CD4-positive, alpha-beta T cell treated with Interleukin-6 at 100 ng/mL for 8 hours (primary cell): ENCODE data around the gene ACER3.
"Not testable (repeated sequence)": the region's sequence is repeated elsewhere in the genome, so short reads cannot be mapped to it uniquely, and the experiment has no call there.

Source experiments
- DNase-seq: peaks from one replicate; pipeline ENCODE4 v3.0.0-alpha.2; 2020; ENCODE audit warnings: mixed read lengths, low spot score

The ACER3 gene

DNA sequence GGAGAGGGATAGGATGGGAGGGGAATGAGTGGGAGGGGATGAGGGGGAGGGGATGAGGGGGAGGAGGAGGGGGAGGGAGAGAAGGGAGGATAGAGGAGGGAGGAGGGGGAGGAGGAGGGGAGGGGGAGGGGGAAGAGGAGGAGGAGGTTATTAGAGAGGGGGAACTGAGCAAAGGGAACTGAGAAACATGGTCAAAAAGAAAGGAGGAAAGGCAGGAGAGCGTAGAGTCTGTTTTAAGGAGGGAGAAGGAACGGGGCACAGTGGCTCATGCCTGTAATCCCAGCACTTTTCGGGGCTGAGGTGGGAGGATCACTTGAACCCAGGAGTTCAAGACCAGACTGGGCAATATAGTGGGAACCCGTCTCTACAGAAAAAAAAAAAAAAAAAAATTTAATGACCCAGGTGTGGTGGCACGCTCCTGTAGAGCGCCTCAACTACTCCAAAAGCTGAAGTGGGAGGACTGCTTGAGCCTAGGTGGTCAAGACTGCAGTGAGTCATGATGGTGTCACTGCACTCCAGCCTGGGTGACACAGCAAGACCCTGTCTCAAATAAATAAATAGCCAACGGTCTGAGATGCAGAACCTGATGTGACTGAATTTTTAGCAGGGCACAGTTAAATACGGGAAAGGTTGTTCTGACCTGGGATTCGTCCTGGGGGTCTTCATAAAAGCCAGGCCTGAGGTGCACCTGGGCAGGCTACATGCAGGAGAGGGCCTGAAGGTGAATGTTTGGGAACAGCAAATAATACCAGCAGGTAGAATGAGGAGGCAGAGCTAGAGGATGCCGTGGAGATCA lies 177.5 kb downstream of the ACER3 start:
- DNase-seq = no peak

DNA sequence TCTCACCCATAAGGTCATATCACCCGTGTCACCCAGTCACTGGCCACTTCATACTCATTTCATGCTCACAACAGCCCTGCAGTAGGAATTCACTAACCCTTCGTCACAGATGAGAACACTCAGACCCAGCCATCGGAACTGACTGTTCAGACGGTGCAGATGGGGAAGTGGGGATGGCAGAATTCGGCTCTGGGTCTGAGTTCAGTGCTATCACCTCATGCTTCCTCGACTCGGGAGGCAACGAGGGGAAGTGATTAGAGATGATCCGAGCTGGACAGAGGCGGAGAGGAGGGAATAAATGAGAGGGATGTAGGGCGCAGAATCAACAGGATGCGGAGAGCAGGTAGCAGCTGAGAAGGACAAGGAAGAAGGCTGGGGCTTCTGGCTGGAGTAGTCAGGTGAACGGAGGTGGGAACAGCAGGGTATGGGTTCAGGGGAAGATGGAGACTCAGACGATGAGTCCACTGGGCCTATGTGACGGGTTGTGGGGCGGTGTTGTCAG lies 178.2 kb downstream of the ACER3 start:
- no peak for DNase-seq

DNA sequence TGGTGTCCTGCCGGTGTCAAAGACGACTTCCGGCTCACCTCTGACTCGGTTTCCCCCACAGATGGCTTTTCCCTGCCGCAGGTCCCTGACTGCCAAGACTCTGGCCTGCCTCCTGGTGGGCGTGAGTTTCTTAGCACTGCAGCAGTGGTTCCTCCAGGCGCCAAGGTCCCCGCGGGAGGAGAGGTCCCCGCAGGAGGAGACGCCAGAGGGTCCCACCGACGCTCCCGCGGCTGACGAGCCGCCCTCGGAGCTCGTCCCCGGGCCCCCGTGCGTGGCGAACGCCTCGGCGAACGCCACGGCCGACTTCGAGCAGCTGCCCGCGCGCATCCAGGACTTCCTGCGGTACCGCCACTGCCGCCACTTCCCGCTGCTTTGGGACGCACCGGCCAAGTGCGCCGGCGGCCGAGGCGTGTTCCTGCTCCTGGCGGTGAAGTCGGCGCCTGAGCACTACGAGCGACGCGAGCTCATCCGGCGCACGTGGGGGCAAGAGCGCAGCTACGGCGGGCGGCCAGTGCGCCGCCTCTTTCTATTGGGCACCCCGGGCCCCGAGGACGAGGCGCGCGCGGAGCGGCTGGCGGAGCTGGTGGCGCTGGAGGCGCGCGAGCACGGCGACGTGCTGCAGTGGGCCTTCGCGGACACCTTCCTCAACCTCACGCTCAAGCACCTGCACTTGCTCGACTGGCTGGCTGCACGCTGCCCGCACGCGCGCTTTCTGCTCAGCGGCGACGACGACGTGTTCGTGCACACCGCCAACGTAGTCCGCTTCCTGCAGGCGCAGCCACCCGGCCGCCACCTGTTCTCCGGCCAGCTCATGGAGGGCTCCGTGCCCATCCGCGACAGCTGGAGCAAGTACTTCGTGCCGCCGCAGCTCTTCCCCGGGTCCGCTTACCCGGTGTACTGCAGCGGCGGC lies 179.0 kb downstream of the ACER3 start:
- DNase-seq = no peak

DNA sequence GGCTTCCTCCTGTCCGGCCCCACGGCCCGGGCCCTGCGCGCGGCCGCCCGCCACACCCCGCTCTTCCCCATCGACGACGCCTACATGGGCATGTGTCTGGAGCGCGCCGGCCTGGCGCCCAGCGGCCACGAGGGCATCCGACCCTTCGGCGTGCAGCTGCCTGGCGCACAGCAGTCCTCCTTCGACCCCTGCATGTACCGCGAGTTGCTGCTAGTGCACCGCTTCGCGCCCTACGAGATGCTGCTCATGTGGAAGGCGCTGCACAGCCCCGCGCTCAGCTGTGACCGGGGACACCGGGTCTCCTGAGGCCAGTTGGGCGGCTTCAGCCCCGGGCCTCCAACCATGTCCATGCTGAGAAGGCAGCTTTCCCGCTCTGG lies 179.7 kb downstream of the ACER3 start:
- no peak for DNase-seq

DNA sequence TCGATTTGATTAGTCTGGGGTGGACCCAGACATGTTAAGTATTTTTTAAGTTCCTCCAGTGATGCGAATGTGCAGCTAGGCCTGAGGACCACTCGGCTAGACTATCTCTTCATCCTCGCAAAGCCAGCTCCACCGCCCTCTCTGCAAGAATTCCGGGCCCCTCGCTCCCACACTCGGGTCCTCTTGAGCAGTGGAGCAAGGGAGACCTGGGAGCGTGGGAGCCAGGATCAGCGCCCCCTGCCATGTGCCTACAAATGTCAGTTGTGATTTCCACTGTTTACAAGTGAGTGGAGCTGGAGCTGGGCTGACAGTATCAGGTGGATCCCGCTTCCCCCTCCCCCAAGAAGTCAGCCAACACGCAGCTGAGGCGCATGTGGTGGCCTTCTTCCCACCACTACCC lies 180.2 kb downstream of the ACER3 start:
- no peak for DNase-seq

DNA sequence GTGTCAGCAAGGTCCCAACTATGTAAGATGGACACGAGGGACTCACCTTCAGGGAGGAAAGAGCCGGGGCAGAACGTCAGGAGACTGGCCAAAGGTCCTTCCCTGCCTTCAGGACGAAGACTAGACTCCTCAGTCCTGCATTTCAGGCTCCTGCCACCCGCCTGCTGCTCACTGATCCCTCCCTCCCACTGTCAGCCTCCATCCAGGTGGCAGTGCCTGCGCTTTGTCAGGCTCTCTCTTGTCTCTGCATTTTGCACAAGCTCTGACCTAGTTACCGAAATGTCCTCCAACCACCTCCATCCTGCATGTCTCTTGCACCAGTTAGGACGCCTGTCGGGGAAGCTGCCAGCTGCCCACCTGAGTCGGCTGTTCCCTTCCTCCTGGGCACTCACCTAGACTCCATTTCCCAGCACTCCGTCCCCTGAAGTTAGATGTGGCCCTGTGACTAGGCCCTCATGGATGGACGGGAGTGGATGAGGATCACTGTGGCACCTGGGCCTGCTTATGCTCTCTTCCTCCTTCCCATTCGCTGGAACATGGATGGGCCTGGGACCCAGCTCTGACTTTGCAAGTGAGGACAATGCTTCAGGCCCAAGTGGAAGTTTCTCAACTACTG lies 181.5 kb downstream of the ACER3 start:
- no peak for DNase-seq

DNA sequence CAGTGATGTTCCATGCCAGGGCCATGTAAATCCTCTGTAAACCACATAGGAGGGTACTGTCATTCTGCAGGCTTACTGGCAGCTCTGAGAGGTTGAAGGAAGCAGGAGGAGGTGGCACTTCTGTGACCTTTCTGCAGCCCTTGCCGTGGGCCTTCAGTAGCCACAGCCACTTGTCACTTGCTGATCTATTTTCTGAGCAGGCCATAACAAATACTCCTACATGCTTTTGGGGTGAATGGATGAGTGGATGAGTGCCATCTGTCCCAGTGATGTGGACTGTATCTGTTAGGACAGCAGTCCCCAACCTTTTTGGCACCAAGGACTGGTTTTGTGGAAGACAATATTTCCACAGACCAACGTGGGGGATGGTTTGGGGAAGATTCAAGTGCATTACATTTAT lies 183.6 kb downstream of the ACER3 start:
- DNase-seq = no peak

DNA sequence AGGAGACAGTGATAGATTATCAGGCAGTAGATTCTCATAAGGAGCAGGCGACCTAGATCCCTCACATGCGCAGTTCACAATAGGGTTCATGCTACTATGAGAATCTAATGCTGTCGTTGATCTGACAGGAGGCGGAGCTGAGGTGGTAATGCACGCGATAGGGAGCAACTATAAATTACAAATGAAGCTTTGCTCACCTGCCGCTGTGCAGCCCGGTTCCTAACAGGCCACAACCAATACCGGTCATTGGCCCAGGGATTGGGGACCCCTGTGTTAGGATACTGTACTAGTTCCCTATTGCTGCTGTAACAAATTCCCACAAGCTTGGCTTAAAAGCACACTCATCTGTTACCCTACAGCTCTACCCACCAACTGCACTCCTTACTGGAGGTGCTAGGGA lies 184.2 kb downstream of the ACER3 start:
- no peak for DNase-seq

DNA sequence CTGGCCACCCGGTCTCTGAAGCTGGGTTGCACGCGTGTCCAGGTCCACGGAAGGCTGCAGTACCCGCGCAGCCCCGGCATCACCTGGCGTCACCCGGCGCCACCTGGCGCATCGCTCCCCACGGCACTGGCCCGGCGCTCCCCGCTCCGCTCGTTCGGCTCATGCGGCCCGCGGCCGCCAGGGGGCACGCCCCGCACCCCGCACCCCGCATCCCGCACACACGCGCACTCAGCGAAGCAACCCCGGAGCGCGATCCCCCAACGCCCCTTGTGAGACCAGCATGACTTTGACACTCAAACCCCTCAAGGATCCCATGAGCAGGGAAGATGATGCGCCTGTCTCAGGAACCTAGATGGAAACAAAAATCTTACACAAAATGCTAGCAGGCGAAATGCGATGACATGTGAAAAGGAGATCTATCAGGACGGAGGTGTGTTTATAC lies 185.4 kb downstream of the ACER3 start:
- DNase-seq = peak; percentile 43

DNA sequence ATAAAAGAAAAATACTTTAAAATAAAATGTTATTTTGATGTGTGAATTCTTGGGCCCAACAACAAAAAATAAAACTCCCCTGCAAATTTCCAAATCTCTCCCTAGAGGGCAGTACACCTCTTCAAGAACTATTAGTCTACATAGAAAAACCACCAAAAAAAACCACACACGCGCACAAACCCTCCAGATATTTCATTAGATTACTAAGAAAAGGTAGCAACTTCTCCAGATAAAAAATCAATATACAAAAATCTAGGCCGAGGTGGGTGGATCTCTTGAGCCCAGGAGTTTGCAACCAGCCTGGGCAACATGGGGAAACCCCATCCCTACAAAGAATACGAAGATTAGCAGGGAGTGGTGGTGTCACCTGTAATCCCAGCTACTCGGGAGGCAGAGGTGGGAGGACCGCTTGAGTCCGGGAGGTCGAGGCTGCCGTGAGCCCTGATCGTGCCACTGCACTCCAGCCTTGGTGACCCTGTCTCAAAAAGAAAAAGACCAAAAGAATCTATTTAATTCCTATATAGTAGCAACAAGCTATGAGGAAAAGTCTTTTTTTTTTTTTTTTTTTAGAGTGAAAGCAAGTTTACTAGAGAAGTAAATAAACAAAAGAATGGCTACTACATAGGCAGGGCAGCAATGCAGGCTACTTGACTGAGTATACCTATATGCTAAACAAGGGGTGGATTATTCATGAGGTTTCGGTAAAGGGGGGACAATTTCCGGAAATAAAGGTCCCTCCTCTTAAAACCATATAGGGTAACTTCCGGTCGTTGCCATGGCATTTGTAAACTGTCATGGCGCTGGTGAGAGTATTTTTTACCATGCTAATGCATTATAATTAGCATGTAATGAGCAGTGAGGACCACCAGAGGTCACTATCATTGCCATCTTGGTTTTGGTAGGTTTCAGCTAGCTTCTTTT lies 186.5 kb downstream of the ACER3 start:
- peak; percentile 92 for DNase-seq

DNA sequence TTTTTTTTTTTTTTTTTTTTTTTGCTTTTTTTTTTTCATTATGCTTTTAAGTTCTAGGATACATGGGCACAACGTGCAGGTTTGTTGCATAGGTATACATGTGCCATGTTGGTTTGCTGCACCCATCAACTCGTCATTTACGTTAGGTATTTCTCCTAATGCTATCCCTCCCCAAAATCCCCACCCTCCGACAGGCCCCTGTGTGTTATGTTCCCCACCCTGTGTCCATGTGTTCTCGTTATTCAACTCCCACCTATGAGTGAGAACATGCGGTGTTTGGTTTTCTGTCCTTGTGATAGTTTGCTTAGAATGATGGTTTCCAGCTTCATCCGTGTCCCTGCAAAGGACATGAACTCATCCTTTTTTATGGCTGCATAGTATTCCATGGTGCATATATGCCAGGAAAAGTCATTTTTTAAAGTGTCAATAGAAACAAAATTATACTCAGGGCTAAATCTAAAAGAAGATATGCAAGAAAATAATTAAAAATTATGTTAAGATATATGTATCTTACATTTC lies 187.3 kb downstream of the ACER3 start:
- not testable (repeated sequence) for DNase-seq

DNA sequence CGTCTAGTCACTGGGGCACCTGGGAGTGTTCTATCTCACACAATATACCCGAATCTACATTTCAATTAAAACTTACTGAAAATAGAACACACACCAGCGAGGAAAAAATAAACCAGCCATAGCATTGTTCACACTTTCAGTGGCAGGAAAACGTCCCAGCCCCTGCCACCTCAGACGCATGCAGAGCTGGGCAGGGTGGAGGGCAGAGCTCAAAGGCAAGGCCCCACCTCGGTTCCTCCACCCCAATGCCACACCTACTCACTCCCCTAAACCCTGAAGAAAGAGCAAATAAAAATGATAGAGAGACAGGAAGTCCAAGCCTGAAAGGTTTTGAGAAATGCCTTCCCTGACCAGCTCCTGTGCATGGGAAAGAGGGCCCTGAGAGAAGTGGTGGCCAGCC lies 188.3 kb downstream of the ACER3 start:
- no peak for DNase-seq

DNA sequence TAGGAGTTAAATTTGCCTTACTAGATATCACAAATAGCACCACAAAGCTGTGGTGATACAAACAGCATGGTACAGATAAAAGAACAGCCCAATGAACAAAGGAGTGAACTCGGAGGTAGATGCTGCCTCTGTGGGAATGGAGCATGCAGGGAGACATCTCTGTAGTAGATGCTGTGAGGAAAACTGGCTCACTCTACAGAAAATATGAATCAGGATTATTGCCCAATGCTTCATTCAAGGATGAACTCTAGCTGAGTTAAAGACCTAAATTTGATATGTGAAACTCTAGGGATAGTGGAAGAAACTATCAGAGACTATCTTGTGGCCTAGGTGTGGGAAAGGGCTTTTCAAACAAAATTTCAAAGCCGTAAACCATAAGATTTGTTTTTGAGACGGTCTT lies 190.8 kb downstream of the ACER3 start:
- DNase-seq = no peak

DNA sequence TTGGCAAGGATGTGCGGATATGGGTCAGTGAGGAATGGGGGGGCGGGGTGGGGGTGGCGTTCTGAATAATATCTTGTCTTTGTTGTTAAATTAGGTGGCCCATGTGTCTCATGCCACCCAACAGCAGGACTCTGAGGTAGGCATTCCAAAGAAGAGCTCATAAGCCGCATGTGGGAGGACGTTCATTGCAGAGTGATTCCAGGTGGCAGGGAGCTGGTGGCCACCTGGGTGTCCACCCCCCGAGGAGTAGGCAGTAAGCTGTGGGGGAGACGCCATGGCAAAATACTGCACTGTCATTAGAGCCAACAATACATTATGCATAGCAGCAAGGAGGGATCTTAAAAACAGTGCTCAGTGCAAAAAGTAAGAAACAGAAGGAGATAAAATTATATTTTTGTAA lies 191.8 kb downstream of the ACER3 start:
- no peak for DNase-seq

DNA sequence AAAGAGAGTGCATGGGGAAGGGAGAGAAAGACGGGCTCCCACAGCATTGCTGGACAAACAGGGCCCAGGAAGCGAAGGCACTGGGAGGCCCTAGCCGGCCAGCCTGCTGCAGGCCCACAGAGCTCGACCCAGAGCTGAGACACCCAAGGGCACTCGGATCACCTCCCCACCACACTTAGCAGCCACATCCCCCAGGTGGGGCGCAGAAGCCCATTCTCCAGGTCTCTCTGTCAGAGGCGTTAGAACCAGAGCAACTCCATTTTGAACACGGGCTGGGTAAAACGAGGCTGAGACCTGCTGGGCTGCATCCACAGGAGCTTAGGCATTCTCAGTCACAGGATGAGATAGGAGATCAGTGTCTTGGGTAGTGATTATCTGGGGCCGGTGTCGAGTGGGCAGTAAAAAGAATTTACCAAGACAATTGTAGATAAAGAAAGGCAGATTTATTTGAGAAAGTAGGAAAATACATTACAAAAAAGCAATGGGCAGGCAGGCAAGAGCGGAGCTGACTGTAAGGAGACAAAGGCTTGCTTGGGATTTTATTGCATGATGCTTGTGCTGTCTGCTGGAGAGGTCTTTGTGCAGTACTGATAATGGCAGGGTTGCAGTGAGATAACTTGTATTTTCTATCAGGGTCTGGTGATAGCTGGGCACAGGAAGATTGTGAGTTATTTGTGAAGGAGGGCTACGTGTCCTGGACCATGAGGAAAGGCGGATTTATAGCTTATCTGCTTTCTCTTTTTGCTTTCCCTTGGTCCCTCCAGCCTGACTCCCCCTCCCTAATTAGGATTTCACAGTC lies 192.7 kb downstream of the ACER3 start:
- no peak for DNase-seq

DNA sequence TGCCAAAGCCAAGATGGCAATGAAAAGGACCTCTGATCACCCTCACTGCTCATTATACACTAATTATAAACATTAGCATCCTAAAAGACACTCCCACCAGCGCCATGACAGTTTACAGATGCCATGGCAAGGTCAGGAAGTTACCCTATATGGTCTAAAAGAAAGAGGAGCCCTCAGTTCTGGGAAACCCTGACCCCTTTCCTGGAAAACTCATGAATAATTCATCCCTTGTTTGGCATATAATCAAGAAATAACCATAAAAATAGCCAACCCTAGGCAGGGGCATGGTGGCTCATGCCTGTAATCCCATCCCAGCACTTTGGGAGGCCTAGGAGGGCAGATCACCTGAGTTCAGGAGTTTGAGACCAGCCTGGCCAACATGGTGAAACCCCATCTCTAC lies 193.4 kb downstream of the ACER3 start:
- no peak for DNase-seq

DNA sequence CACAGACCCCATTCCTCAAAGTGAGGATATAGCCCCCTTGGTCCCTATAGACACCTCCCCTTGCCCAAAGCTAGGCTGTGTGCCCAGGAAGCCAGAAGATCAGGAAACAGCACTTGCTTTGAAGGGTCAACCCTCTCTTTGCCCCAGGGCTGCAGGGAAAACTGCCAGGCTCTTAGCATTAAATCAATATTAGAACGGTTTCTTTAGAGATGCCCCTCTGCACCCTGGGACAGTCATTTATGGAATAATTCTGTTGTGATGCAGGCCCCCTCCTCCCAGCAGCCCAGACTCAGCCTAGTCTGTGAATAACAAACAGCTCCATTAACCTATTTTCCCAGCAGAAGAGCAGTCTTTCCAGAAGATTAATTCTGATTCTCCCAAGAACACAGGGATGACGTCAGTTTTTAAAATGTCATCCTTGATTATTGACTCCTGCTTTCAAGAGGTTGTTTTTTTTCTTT lies 194.4 kb downstream of the ACER3 start:
- DNase-seq = no peak

DNA sequence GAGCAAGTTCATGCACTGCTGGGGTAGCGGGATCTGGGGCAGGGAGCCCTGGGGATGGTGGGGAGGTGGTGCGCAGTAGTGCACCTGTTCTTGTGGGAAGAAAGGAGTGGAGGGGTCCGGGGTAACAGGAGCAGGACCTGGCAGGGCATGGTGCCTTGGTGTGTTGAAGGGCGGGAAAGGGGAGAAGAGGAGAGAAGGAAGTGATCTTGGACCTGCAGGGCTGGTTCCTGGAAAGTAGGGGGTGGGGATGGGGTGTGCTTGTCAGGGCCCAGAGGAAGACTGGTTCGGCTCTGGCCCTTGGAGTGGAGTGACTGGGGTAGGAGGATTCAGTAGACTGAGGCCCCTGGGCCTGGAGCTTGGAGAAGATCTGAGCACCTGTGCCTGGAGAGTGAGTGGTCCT lies 195.2 kb downstream of the ACER3 start:
- DNase-seq = no peak

DNA sequence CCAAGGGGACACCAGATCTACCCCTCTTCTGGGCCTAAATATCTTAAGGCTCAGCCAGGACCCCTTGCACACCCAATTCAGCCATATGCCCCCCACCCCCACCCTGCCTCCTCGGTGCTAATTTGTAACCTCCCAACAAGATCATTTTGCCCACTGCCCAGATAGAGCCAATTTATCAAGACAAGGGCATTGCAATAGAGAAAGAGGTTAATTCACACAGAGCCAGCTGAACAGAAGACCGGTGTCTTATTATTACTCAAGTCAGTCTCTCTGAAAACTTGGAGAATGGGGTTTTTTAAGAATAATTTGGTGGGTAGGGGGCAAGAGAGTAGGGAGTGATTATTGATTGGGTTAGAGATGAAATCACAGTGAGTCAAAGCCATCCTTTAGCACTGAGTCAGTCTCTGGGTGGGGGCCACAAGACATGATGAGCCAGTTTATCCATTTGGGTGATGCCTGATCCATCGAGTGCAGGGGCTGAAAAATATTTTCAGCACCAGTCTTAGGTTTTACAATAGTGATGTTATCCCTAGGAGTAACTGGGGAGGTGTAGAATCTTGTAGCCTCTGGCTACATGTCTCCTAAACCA lies 196.2 kb downstream of the ACER3 start:
- no peak for DNase-seq

DNA sequence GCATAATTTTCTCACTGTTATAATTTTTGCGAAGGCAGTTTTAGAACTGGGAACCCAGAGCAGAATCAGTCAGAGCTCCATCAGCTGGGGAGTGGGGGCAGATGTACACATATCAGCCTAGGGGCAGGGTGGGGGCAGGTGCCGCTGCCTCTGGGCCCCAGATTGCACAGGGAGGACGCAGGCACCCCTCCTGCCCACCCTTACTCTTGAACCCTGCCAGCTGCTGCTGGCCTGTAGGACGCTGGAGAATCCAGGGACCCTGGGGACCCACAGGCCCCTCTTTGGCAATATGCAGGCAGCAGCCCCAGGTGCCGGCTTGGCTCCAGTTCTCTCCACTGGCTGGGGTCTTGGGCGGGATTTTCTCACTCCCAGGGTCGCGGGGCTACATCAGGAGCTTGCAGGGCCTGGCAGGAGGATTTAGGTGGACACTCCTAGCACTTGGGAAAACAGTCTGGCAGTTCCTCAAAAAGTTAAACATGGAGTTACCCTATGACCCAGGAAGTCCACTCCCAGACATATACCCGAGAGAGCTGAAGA lies 197.3 kb downstream of the ACER3 start:
- DNase-seq = no peak
